ENCODE data around the gene AR. TPM values are rescaled to one million over a fixed set of nuclear protein-coding genes. Genes with fewer than 3 reads are reported as not detected.

AR gene
- total and polyA plus RNA-seq, 2 experiments from 2014 or later, result 0.99 to 5.4 TPM

DNA sequence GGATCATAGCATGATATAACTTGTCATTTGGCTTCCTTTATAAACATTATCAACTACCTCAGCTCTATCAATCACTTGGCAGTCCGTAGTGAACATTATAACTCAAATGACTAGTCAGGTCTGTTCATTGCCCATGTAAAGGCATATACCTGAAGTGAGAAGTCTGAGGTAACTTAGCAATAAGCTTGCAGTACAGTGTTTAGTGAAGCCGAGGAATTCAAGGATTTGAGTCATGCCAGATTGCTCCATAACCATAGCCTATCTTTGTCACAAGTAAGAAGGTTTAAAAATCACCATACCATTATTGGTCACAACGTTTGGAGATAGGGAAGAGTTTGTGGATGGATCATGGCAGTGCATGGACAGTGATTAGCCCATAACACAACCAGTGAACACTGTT, 41.6 kb downstream of the AR start:
- TF ChIP-seq EZH2phosphoT487 (IDR thresholded peaks at IDR 0.05; ENCODE audit: low read depth, severe bottlenecking, unreplicated experiment), result no peak
- TF ChIP-seq EZH2 (IDR thresholded peaks at IDR 0.05; ENCODE audit: borderline replicate concordance), result no peak
- TF ChIP-seq, protein P1, sequence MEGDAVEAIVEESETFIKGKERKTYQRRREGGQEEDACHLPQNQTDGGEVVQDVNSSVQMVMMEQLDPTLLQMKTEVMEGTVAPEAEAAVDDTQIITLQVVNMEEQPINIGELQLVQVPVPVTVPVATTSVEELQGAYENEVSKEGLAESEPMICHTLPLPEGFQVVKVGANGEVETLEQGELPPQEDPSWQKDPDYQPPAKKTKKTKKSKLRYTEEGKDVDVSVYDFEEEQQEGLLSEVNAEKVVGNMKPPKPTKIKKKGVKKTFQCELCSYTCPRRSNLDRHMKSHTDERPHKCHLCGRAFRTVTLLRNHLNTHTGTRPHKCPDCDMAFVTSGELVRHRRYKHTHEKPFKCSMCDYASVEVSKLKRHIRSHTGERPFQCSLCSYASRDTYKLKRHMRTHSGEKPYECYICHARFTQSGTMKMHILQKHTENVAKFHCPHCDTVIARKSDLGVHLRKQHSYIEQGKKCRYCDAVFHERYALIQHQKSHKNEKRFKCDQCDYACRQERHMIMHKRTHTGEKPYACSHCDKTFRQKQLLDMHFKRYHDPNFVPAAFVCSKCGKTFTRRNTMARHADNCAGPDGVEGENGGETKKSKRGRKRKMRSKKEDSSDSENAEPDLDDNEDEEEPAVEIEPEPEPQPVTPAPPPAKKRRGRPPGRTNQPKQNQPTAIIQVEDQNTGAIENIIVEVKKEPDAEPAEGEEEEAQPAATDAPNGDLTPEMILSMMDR (IDR thresholded peaks at IDR 0.05; ENCODE audit: poor library complexity), result no peak
- no peak overlapping the region for H3K4me2 ChIP-seq
- DNase-seq (ENCODE audit: low spot score), result no peak
- no peaks in the 10 kb centered on the region for H3K4me1 ChIP-seq (ENCODE audit: insufficient read depth)
- WGBS (ENCODE audit: low lambda C conversion rate, missing lambda C conversion rate), result 51% methylated on average over 3 of the region's 3 CpGs
- H3K9me2 ChIP-seq (replicated peaks; ENCODE audit: insufficient read depth), result no peaks in the 10 kb centered on the region
- no peak overlapping the region for H2AFZ ChIP-seq
- no peaks in the 10 kb centered on the region for H3K9me3 ChIP-seq (ENCODE audit: low read depth)
- no peaks in the 10 kb centered on the region for H3K36me3 ChIP-seq (replicated peaks; ENCODE audit: insufficient read depth, low read depth)
- H4K20me1 ChIP-seq (ENCODE audit: insufficient read depth, poor library complexity, severe bottlenecking), result no peaks in the 10 kb centered on the region
- no peaks in the 10 kb centered on the region for H3K27me3 ChIP-seq
- no peak overlapping the region for H3K4me3 ChIP-seq
- no peaks in the 10 kb centered on the region for H3K79me2 ChIP-seq
- H3K27ac ChIP-seq, result no peak overlapping the region

DNA sequence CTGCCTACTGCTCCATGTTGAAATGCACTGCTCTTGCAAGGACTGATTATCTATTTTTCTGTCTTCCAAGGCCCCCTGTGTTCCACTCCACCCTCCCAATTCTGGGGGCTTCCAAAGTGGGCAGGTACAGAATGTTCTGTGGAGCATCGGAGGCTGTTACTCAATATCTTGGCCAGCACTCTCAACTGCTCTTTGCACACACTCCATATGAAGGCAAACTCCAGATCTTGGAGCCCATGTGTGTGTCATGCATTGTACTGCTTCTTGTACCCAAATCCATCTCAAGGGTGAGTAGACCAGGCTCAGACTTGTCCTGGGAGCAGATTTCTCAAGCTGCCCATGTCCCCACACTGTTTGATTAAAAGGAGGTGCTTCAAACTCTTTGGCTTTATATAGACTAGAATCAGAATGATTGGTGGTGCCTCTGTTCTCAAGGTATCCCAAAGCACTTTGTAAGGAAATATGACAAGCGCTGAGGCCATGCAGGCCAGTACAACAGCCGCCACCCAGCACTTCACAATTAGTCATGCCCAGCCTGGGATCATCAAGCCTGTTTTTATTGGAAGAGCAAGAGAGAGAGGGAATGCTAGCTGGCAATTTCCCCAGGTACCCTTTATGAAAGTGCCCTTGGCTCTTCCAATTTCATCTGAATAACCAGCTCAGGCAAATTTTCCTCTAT, 44.3 kb downstream of the AR start:
- TF ChIP-seq EZH2 (IDR thresholded peaks at IDR 0.05; ENCODE audit: borderline replicate concordance), result no peak
- TF ChIP-seq EZH2phosphoT487 (IDR thresholded peaks at IDR 0.05; ENCODE audit: low read depth, severe bottlenecking, unreplicated experiment), result no peak
- TF ChIP-seq, protein P1 (IDR thresholded peaks at IDR 0.05; ENCODE audit: poor library complexity), result no peak
- no peaks in the 10 kb centered on the region for H3K4me1 ChIP-seq (ENCODE audit: insufficient read depth)
- no peaks in the 10 kb centered on the region for H3K9me2 ChIP-seq (replicated peaks; ENCODE audit: insufficient read depth)
- DNase-seq (ENCODE audit: low spot score), result no peak
- no peak overlapping the region for H2AFZ ChIP-seq
- no peaks in the 10 kb centered on the region for H3K9me3 ChIP-seq (ENCODE audit: low read depth)
- H3K27me3 ChIP-seq, result no peaks in the 10 kb centered on the region
- H3K4me3 ChIP-seq, result no peak overlapping the region
- no peak overlapping the region for H3K27ac ChIP-seq
- H3K4me2 ChIP-seq, result no peak overlapping the region
- no peaks in the 10 kb centered on the region for H3K79me2 ChIP-seq
- 70% methylated on average over 3 of the region's 3 CpGs for WGBS (ENCODE audit: low lambda C conversion rate, missing lambda C conversion rate)
- H4K20me1 ChIP-seq (ENCODE audit: insufficient read depth, poor library complexity, severe bottlenecking), result no peaks in the 10 kb centered on the region
- H3K36me3 ChIP-seq (replicated peaks; ENCODE audit: insufficient read depth, low read depth), result no peaks in the 10 kb centered on the region

DNA sequence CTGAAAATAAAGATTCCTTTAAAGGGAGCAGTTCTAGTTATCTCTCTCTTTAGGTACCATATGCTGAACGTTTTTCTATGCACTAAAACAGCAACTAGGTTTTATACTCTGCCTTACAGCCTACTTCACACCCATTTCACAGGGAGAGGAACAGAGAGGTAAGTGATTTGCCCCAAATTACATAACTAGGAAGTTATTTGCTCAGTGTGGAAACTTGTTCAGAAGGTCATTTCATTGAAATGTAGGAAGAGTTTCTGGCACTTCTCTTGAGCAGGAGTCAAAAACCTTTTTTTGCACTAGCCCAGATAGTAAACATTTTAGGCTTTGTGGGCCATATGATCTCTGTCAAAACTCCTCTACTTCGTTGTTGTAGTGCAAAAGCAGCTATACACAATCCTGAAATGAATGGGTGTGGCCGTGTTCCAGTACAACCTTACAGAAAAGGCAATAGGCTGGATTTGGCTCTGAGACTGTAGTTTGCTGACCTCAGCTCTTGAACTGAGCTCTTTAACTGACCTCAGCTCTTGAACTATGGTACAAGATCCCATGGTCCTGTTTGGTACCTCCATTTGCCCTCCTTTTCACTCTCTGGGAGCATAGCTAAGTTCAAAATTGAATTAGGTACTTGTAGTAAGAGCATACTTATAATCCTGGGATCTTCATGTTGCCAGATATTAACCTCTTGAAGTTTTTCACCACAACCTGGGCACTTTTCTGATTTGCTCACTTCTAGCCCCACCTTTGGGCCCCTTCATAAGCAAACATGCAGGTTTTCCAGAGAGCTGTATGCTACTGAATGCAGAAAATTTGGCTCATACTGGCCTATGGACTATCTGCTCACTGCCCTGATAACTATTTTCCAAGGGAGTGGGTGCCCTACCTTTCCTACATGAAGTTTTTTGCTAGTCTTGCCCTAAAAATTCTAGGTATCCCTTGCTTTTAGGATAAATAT, 53.3 kb downstream of the AR start:
- Histone ChIP-seq H3K4me3 (no peak overlapping the region), H3K27ac (no peak overlapping the region), H3K4me1 (ENCODE audit: insufficient read depth) (no peaks in the 10 kb centered on the region), H3K36me3 (replicated peaks; ENCODE audit: insufficient read depth, low read depth) (no peaks in the 10 kb centered on the region), H3K9me2 (replicated peaks; ENCODE audit: insufficient read depth) (no peaks in the 10 kb centered on the region), H4K20me1 (ENCODE audit: insufficient read depth, poor library complexity, severe bottlenecking) (no peaks in the 10 kb centered on the region), H3K4me2 (no peak overlapping the region), H3K79me2 (no peaks in the 10 kb centered on the region), H2AFZ (no peak overlapping the region), H3K27me3 (no peaks in the 10 kb centered on the region), H3K9me3 (ENCODE audit: low read depth) (no peaks in the 10 kb centered on the region)
- TF ChIP-seq EZH2 (IDR thresholded peaks at IDR 0.05; ENCODE audit: borderline replicate concordance) (no peak), EZH2phosphoT487 (IDR thresholded peaks at IDR 0.05; ENCODE audit: low read depth, severe bottlenecking, unreplicated experiment) (no peak)
- TF ChIP-seq, protein P1 (IDR thresholded peaks at IDR 0.05; ENCODE audit: poor library complexity), result no peak
- DNase-seq (ENCODE audit: low spot score), result no peak
- 42% methylated on average over 3 of the region's 3 CpGs for WGBS (ENCODE audit: low lambda C conversion rate, missing lambda C conversion rate)

Measured in hepatocyte (in vitro differentiated cells).